Embryonic facial prominence (tissue), 1 donor: ENCODE data around the gene SLC15A1.

Experiments
- DNase-seq: peaks from one replicate; pipeline ENCODE4 v3.0.0-alpha.2; 2016; ENCODE audit errors: extremely low spot score

Gene SLC15A1

DNA sequence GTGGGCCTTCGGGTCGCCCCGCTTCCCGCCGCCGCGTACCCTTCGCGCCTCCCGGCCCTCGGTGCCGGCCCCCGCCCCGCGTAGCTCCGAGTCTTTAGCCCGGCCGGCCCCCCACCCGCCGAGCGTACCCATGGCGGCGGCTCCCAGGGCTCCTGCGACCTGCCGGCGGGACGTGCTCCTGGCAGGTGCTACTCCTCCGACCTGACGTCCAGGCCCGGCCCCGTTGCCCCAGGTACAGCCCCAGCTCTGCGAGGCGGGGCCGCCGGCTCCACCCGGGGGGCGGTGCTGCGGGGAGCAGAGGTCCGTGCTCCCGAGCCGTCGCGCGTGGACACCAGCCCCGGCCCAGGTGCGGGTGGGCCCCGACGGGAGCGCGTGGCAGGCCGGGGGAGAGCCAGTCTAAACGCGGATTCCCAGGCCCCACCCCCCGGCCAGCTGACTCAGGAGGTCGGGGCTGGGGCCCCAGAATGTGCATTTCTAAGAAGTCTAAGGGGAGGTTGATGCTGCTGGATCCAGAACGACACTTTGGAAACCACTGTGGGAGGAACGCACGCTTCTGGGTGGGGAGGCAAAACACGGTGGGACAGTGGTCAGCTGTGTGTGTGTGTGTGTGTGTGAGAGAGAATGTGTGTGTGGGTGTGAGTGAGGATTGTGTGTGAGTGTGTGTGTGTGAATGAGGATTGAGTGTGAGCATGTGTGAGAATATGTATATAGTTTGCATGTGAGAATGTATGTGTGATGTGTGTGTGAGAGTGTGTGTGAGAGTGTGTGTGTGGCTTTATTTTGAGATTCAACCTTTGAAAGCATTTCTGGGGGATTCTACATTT lies at the start of gene SLC15A1:
SLC15A1 (minus strand) TSS at position 206 of the 824 bp plus-strand sequence; CDS start at position 132, 74 bp downstream.
- DNase-seq: no peak

- no peak for DNase-seq
Observed at GRCh38 chr13:98801626-98802418, 49.4 kb upstream of the SLC15A1 start.

DNA sequence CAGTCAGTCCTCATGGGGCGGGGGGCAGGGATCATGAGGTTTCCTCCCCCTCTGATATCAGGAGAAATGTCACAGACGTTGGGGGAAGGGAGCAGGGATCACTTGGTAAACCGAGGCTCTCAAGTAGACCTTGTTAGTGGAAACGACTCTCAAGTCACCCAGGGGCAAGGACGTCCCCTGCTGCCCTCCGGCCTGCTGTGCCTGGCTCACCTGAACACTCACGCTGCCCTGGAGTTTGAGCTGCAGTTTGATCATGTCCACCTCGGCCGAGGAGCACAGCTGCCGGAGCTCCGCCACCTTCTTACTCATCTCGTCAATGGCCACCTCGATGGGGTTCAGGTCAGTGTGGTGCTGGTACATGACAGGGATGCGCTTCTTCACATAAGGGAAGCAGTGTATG lies 47.6 kb upstream of the SLC15A1 start:
- DNase-seq: no peak

DNA sequence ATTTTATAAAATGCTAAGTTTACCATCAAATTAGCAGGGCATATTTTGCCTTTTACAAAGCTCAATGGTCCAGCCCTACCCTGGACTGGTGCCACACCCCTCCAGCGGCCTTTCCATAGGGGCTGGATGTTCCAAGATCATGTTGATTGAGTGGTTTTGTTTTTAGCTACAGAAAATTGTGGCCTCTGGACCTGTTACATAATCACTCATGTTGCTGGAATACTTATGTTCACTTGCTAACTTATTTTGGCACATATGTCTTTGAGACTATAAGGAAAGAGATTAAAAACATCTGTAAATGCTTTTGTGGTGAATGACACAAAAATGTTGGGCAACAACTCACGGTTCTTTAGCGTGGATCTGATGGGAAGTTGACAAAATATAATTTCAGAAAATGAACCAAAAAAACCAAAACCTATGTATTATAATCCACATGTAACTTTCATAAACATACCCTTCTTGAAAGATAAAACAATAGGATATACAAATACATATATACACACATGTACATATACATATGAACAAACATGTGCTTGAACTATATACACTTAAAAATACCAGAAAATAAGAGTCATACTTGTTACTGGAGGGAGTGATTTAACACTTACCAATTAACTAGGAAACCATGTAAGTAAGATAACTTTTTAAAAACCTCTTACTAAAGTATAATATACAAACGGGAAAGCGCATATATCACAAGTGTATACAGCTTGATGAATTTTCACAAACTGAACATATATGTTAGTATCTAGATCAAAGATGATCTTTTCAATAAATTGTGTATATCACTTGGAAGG lies 46.6 kb upstream of the SLC15A1 start:
- DNase-seq: no peak

DNA sequence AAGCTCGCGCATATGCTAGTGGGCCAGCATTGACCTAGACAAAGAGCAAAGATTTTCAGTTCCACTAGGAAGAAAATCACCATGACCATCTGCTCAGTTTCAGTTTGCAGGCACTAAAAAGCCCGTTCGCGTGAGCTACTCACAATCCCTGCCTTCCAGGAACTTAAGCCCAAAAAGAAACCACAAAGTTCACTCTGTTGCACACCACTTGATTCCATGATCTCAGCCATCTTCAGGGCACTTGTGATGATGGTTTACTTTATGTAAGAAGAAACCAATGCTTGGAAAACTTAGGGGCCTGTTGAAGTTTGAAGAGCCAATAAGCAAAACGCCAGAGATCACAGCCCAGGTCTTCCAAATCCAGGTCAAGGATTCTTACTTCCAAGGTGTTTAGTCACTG lies 45.0 kb upstream of the SLC15A1 start:
- no peak for DNase-seq

DNA sequence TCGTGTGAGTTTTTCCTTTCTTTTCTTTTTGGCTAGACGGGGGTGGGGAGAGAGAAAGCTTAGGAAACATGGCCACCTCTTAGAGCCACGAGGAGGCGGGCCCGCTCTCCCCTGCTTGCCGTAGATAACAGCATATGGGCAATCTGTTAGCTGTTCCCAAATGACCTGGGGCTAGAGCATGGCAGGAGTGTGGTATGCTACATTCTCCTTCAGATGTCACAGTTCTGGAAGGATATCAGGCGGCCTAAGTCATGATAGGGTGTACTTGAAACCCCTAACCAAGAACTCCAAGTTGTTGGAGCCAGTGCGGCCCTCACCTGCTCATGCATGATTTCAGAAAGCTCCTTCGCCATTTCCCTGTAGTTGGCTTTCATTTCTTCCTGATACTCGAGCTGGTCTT lies 44.3 kb upstream of the SLC15A1 start:
- no peak for DNase-seq

DNA sequence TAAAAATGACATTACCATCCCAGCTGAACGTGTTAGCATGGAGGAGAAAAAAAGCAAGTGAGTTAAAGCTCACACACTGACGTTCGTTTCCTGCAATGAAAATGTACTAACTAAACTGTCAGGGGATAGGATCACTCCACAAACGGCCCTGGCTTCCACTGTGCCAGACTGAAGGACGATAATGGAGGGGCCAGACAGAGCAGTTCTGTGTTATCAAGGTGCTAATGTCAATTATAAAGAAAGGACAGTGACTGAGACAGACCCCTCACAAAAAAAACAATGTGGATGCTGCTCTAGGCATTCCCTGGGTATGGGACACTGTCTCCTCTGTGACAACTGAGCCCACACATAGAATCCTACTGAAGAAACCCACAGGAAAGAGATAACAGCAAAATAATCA lies 43.7 kb upstream of the SLC15A1 start:
- DNase-seq: no peak

DNA sequence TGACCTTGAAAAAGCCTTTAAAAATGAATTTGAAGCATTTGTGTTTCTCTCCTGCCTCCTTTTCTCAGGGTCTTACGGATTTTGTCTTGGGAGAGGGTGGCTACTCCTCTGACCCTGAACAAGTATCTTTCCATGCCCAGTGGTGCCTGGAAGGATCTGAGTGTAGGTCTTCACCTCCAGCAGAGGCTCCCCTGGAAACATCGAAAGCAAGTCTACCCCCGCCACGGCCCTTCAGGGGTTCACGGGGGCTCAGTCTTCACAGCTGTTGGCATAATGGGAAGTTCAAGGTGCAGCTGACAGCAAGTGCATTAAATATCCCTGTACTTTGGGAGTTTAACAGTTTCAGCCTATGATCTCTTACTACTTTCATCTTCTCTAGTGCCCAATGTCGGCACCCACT lies 42.7 kb upstream of the SLC15A1 start:
- DNase-seq: no peak

DNA sequence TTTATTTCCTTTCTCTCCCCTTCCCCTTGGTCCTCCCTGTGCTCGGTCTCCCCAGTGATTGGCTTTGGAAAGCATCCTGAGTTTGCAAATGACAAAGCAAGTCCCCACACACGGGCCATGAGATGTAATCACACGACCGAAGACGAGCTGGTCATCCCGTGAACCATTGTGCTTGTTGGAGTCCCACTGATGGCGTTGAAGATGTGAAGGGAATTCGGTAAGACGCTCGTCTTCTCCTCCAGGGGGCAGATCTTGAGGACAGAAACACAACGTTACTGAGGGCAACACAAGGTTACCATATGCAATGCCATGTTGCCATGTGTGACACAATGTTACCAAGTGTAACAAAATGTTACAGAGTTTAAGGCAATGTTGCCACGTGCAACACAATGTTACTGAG lies 42.0 kb upstream of the SLC15A1 start:
- DNase-seq: no peak

DNA sequence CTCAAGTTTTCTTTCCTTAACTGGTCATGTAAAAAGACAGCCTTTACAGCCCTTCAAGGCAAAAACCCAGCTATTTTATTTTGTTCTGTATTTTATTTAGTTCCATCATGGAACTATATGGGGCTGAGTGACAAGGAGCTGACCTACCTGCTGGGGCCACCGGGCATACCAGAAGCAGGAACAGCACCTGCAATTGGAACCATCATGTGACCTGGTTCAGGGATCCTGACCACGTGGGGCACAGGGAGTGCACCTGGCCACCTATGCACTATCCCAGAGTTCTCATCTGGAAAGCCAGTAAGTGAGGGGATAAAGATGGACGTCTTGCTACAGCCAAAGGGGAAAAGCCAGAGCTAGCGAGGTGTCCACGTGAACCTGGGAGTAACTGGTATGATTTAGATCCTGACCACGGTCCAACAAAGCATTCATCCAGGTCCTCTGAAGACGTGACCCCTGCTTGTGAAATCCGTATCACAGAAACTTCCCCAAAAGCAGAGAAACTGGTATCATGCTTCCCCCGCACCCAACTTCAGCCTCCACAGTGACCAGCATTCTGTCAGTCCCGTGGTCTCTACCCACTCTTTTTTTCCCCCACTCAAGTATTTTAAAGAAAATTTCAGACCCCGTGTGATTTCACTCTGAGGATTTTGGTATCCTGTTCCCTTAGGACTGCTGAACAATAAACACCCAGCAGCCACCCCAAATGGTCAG lies 40.5 kb upstream of the SLC15A1 start:
- no peak for DNase-seq

DNA sequence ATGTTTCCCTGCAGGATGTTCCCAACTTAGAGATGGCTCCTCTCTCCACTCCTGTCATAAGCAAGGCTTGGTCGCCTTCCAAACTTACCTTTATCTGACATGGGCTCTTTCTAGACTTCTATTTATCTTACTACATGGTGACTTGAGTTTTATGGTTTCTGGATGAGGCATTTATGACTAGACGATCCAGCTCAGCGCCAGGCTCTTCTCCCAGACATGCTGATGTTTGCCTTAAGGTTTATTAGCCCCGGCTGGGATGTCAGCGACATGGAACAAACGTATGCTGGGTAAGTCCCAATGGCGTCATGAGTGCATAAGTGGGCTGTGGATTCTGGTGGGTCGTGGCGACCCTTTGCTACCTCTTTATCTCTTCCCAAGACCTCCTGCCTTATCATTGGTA lies 39.8 kb upstream of the SLC15A1 start:
- no peak for DNase-seq

- DNase-seq: no peak
Observed at GRCh38 chr13:98791611-98792010, 39.1 kb upstream of the SLC15A1 start.

DNA sequence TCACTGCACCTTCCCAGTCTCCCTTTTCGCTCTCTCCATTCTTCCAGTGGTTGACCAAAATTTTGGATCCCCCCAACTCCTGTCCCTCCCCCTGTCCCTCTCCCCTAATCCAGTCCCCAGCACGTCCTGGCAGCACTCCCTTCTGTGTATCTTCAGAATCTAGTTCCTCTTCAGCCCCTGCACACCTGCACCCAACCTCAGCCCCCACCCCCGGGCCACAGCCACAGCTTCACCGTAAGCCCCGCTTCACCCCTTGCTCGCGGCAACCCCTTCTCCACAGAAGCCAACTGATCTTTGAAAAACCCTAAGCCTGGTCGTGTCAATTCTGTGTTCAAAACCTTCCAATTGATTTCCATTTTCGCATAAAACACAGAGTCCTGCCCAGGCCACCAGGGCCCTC lies 35.5 kb upstream of the SLC15A1 start:
- no peak for DNase-seq

DNA sequence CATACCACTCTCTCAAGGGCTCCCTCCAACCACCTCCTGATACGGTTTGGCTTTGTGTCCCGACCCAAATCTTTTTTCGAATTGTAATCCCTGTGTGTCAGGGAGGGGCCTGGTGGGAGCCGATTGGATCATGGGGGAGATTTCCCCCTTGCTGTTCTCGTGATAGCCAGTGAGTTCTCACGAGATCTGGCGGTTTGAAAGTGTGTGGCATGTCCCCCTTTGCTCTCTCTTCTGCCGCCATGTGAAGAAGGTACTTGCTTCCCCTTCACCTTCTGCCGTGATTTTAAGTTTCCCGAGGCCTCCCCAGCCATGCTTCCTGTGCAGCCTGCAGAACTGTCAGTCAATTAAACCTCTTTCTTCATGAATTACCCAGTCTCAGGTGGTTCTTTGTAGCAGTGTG lies 34.7 kb upstream of the SLC15A1 start:
- DNase-seq: no peak

- no peak for DNase-seq
Observed at GRCh38 chr13:98786023-98786422, 33.6 kb upstream of the SLC15A1 start.

- DNase-seq: no peak
Observed at GRCh38 chr13:98785405-98785804, 32.9 kb upstream of the SLC15A1 start.

- no peak for DNase-seq
Observed at GRCh38 chr13:98784666-98785065, 32.2 kb upstream of the SLC15A1 start.

GRCh38 chr13:98783856-98784478 lies 31.5 kb upstream of the SLC15A1 start:
- DNase-seq: no peak

DNA sequence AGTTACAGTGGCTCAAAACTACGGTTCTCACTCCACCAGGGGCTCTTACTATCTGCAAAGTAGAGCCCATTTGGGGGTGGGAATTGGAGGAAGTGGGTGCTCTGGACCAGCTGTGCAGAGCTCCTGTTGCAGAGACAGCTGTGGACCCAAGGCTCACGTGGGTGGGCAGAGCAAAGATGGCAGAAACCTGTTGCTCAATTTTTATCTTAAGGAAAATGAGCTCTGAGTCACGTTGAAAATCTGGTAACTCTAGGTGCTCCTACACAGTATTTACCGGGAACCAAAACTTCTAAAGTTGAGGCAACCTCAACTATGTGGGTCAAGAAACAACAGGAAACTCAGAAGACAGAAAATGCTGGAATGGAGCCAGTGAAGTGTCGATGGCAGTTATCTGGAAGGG lies 30.2 kb upstream of the SLC15A1 start:
- DNase-seq: no peak

DNA sequence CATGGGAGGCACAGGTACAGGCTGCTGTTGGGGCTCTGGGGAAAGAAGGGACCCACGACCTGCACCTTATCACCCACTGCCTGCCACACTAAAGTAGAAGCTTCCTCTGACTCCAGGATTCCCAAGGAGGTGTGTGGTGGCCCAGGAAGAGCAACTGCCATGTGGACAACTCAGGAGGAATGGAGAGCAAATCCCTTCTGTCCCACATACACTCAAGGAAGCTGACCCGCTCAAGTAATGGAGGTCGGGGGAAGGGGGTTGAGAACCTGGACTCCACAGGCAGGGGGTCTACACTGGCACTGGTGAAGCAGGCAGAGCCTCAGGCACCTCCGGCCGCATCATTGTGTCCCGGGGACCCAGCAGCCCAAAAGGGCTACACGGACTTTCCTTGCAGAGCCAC lies 29.4 kb upstream of the SLC15A1 start:
- no peak for DNase-seq

DNA sequence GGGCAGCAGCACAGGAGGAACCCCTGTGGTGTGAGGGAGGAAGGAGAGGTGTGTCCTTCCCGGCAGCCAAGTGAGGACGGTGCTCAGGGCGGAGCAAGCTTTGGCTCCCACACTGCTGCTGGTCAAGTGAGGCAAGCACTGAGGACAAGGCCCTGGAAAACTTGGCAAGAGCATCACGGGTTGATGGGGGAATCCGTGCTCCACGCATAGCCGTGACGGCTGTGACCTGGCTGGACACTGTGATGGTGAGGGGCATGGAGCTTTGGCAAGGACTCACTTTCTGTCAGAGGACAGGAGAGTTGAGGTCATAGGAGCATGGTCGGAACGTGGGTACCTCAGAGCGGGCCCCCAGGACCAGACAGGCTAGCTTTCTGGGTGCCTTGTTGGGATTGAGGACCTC lies 29.0 kb upstream of the SLC15A1 start:
- no peak for DNase-seq
